HepG2 (cell line): ENCODE measurements around the gene LDAF1. TPM values are rescaled to one million over a fixed set of nuclear protein-coding genes. Genes with fewer than 3 reads are reported as not detected.

ENCODE experiments used
- ARID5B ChIP-seq: IDR thresholded peaks from 2 replicates; pipeline ENCODE4 v1.4.0; 2020; ENCODE audit warnings: mild to moderate bottlenecking, missing genetic modification reagents
- DRAP1 ChIP-seq: IDR thresholded peaks from 2 replicates; pipeline ENCODE4 v1.6.1; 2016; ENCODE audit warnings: missing genetic modification reagents, missing compliant biosample characterization
- GATAD2A ChIP-seq: IDR thresholded peaks from 2 replicates; pipeline ENCODE4 v1.6.1; 2016
- HOMEZ ChIP-seq: IDR thresholded peaks from 2 replicates; pipeline ENCODE4 v1.6.1; 2016; ENCODE audit warnings: low read depth
- KDM1A ChIP-seq: IDR thresholded peaks from 2 replicates; pipeline ENCODE4 v1.6.1; 2016; ENCODE audit warnings: missing compliant biosample characterization
- MYNN ChIP-seq: sonication (generic); formaldehyde crosslinking; IDR thresholded peaks from 2 replicates; pipeline ENCODE4 v1.4.0; 2020; ENCODE audit warnings: mild to moderate bottlenecking, low read depth, missing genetic modification reagents
- NCOR1 ChIP-seq: fragments of 200-600 bp; sonication (generic); IDR thresholded peaks from 2 replicates; pipeline ENCODE4 v1.7.0; 2017; ENCODE audit warnings: antibody characterized with exemption, low read length, borderline replicate concordance
- PATZ1 ChIP-seq: sonication (generic); formaldehyde crosslinking; IDR thresholded peaks from 2 replicates; pipeline ENCODE4 v1.4.0; 2020; ENCODE audit warnings: missing genetic modification reagents
- PHF21A ChIP-seq: sonication (generic); formaldehyde crosslinking; IDR thresholded peaks from 2 replicates; pipeline ENCODE4 v1.5.0; 2020; ENCODE audit warnings: mild to moderate bottlenecking, missing genetic modification reagents
- PHF8 ChIP-seq: sonication (generic); formaldehyde crosslinking; IDR thresholded peaks from 2 replicates; pipeline ENCODE4 v1.5.0; 2020; ENCODE audit warnings: missing genetic modification reagents
- POGZ ChIP-seq: sonication (generic); formaldehyde crosslinking; IDR thresholded peaks from 2 replicates; pipeline ENCODE4 v1.4.0; 2020; ENCODE audit warnings: mild to moderate bottlenecking, missing genetic modification reagents
- SALL2 ChIP-seq: sonication (generic); formaldehyde crosslinking; IDR thresholded peaks from 2 replicates; pipeline ENCODE4 v1.8.1; 2023; ENCODE audit warnings: mild to moderate bottlenecking, missing genetic modification reagents, inconsistent platforms
- TBX2 ChIP-seq: sonication (generic); formaldehyde crosslinking; IDR thresholded peaks from 2 replicates; pipeline ENCODE4 v1.5.0; 2020; ENCODE audit warnings: missing genetic modification reagents, mild to moderate bottlenecking, borderline replicate concordance
- TEAD3 ChIP-seq: optimal IDR thresholded peaks from 2 replicates; pipeline ENCODE3; 2016; ENCODE audit warnings: borderline replicate concordance
- ZNF180 ChIP-seq: sonication (generic); formaldehyde crosslinking; IDR thresholded peaks from 2 replicates; pipeline ENCODE4 v1.4.0; 2020; ENCODE audit warnings: low read depth, missing genetic modification reagents, borderline replicate concordance
- ZNF205 ChIP-seq: IDR thresholded peaks from 2 replicates; pipeline ENCODE4 v1.6.1; 2018; ENCODE audit warnings: missing biosample characterization, missing genetic modification reagents
- ZNF792 ChIP-seq: IDR thresholded peaks from 2 replicates; pipeline ENCODE4 v1.6.1; 2016
- polyA plus RNA-seq, 8 experiments: library from polyadenylated mRNA; depleted of rRNA in 3 of 8; stranded (reverse) in 7 of 8; unstranded in 1 of 8; fragments of >200 nt; fragmentation: Illumina TruSeq in 4 of 8; extraction: Trizol in 4 of 8; gene quantifications; 2 replicates each; pipeline versions ENCODE4 v1.2.1 to v1.2.3, GENCODE V29; 2011 to 2016; ENCODE audit warnings: low read depth in 4 of 8, missing spikeins in 1 of 8, mixed read lengths in 1 of 8; ENCODE audit not compliant: insufficient read depth in 1 of 8
- total RNA-seq, 5 experiments: library from RNA; depleted of rRNA; stranded (reverse); fragments of >200 nt; fragmentation: Illumina TruSeq; extraction: Trizol; gene quantifications; 2 replicates each; pipeline ENCODE4 v1.2.3, GENCODE V29; 2016; ENCODE audit warnings: low read depth in 1 of 5
- TF ChIP-seq, protein P1 (sequence below): sonication (generic); formaldehyde crosslinking; IDR thresholded peaks from 2 replicates; pipeline ENCODE4 v1.5.0; 2020; ENCODE audit warnings: mild to moderate bottlenecking, missing genetic modification reagents, borderline replicate concordance

The LDAF1 gene
- total and polyA plus RNA-seq, 2 of the 13 experiments (the other 11 are each of a cell fraction or from before 2014, with no cell fraction given), result 6.3 to 7.5 TPM

DNA sequence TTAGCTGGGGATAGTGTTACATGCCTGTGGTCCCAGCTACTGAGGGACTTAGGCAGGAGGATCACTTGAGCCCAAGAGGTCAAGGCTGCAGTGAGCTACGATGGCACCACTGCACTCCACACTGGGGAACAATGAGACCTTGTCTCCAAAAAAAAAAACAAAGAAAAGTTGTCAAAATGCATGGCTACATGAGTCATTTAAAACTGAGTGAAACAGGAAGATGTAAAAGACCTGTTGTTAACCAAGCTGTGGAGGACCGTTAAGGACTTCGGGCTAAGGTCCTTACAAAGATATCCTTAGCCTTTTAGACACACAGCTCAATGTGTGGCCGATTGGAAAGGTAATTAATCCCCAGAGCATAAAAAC lies 27.8 kb downstream of the LDAF1 start (continued):
- peak; percentile 95 for TF ChIP-seq ARID5B (CRISPR knock-in tag)
- TF ChIP-seq HOMEZ, result peak; percentile 65; the same call in 1 of the 2 replicates
- TF ChIP-seq NCOR1, result peak; percentile 79; the same call in 1 of the 2 replicates
- peak; percentile 93 for TF ChIP-seq GATAD2A (CRISPR knock-in tag)
- TF ChIP-seq SALL2 (CRISPR knock-in tag), result no peak
- peak; percentile 97 for TF ChIP-seq TBX2 (CRISPR knock-in tag)
- TF ChIP-seq PHF8 (CRISPR knock-in tag), result no peak
- TF ChIP-seq TEAD3, result peak; percentile 54
- TF ChIP-seq PATZ1 (CRISPR knock-in tag), result peak; percentile 54; the same call in 1 of the 2 replicates
- TF ChIP-seq, protein P1, sequence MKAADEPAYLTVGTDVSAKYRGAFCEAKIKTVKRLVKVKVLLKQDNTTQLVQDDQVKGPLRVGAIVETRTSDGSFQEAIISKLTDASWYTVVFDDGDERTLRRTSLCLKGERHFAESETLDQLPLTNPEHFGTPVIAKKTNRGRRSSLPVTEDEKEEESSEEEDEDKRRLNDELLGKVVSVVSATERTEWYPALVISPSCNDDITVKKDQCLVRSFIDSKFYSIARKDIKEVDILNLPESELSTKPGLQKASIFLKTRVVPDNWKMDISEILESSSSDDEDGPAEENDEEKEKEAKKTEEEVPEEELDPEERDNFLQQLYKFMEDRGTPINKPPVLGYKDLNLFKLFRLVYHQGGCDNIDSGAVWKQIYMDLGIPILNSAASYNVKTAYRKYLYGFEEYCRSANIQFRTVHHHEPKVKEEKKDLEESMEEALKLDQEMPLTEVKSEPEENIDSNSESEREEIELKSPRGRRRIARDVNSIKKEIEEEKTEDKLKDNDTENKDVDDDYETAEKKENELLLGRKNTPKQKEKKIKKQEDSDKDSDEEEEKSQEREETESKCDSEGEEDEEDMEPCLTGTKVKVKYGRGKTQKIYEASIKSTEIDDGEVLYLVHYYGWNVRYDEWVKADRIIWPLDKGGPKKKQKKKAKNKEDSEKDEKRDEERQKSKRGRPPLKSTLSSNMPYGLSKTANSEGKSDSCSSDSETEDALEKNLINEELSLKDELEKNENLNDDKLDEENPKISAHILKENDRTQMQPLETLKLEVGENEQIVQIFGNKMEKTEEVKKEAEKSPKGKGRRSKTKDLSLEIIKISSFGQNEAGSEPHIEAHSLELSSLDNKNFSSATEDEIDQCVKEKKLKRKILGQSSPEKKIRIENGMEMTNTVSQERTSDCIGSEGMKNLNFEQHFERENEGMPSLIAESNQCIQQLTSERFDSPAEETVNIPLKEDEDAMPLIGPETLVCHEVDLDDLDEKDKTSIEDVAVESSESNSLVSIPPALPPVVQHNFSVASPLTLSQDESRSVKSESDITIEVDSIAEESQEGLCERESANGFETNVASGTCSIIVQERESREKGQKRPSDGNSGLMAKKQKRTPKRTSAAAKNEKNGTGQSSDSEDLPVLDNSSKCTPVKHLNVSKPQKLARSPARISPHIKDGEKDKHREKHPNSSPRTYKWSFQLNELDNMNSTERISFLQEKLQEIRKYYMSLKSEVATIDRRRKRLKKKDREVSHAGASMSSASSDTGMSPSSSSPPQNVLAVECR (CRISPR knock-in tag), result peak; percentile 44; the same call in 1 of the 2 replicates
- no peak for TF ChIP-seq MYNN (CRISPR knock-in tag)
- TF ChIP-seq ZNF205 (CRISPR knock-in tag), result 0 out of 2 replicates have a peak, but pooled peaks have one; percentile 28
- TF ChIP-seq POGZ (CRISPR knock-in tag), result peak; percentile 47; the same call in 1 of the 2 replicates
- TF ChIP-seq PHF21A, result no peak
- 0 out of 2 replicates have a peak, but pooled peaks have one; percentile 44 for TF ChIP-seq DRAP1 (CRISPR knock-in tag)
- TF ChIP-seq KDM1A (CRISPR knock-in tag), result peak; percentile 69
- peak; percentile 83; the same call in 1 of the 2 replicates for TF ChIP-seq ZNF792
- 0 out of 2 replicates have a peak, but pooled peaks have one; percentile 5 for TF ChIP-seq ZNF180
